Measurements from ENCODE around the gene CNOT3.

CNOT3 gene

DNA sequence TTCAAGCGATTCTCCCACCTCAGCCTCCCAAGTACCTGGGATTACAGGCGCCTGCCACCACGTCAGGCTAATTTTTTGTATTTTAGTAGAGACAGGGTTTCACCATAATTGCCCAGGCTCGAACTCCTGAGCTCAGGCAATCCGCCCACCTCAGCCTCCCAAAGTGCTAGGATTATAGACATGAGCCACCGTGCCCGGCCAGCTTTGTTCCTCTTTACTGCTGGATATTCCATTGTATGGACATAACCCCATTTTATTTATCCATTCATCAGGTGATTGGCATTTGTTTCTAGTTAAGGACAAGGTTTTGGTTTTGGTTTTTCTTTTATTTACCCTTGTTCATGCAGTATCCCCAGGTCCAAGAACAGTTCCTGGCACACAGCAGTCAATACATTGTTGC, 59.0 kb downstream of the CNOT3 start:
- DNase-seq: no peak

DNA sequence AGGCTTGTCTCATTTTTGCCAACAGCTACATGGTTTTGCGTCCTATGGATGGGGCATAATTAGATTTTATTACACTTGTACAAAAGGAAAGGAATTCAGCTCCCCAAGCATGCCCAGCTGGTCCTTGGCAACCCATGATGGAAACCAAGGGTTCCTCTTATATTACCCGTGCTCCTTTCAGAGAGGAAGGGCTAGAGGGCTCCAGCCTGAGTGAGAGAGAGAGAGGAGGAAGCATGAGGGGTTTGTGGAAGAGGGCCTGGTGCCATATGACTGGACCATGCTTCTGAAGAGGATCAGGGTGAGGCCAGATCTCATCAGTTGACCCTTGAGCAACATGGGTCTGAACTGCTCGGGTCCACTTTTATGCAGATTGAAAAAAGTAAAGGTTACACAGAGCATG, 59.6 kb downstream of the CNOT3 start:
- DNase-seq: no peak

DNA sequence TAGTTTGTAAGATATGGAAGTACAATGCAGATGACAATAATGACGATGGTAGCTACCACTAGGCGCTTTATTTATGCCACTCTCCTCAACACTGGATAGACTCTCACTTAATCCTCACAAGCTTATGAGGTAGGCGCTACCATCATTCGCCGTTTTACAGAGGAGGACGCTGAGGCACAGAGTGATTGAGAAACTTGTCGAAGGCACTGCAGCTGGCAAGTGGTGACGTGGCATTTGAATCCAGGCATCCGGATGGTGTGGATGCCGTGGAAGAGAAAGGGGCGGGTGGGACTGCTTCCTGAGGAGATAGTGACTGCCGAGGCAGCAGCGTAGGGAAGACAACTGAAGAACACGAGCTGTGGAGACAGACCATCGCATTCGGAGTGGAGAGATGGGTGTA, 61.8 kb downstream of the CNOT3 start:
- DNase-seq: no peak

DNA sequence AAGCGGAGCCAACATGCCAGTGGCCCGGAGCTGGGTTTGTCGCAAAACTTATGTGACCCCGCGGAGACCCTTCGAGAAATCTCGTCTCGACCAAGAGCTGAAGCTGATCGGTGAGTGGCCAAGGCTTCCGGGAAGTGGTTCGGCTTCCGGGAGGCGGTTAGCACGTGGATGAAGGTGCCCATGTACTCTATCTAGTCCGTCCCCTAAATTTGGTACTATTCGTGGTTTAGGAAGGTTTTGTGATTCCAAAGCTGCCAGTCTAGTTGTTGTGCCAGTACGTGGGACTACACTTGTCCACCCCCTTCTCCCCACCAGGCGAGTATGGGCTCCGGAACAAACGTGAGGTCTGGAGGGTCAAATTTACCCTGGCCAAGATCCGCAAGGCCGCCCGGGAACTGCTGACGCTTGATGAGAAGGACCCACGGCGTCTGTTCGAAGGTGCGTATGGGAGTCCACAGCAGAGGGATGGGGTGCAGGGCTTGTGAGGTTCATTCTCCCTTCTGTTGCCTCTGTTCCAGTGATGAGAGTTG, 63.7 kb downstream of the CNOT3 start:
- no peak for DNase-seq

DNA sequence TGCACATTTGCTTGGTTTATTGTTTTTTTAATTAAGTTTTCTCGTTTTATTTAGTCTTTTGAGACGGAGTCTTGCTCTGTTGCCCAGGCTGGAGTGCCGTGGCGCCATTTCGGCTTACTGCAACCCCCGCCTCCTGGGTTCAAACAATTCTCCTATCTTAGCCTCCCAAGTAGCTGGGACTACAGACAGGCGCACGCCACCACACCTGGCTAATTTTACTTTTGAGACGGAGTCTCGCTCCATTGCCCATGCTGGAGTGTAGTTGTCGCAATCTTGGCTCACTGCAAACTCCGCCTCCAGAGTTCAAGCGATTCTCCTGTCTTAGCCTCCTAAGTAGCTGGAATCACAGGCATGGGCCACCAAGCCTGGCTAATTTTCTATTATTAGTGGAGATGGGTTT, 64.4 kb downstream of the CNOT3 start:
- DNase-seq: no peak

DNA sequence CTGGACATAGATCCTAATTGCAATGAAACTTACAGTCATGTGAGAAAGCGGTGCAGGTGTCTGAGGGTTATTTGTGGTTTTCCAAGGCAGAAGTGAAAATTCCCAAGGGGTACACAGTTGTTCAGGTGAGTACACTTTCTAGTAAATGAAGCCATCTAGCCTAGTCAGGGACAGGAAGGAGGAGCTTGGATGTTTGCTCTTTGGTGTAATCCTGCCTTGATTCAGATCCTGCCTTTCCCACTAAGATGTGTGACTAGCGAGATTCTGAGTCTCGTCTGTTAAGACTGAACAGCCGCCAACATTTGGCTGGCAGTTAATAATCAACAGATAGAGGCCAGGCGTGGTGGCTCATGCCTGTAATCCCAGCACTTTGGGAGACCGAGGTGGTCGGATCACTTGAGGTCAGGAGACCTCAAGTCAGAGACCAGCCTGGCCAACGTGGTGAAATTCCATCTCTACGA, 65.6 kb downstream of the CNOT3 start:
- no peak for DNase-seq

DNA sequence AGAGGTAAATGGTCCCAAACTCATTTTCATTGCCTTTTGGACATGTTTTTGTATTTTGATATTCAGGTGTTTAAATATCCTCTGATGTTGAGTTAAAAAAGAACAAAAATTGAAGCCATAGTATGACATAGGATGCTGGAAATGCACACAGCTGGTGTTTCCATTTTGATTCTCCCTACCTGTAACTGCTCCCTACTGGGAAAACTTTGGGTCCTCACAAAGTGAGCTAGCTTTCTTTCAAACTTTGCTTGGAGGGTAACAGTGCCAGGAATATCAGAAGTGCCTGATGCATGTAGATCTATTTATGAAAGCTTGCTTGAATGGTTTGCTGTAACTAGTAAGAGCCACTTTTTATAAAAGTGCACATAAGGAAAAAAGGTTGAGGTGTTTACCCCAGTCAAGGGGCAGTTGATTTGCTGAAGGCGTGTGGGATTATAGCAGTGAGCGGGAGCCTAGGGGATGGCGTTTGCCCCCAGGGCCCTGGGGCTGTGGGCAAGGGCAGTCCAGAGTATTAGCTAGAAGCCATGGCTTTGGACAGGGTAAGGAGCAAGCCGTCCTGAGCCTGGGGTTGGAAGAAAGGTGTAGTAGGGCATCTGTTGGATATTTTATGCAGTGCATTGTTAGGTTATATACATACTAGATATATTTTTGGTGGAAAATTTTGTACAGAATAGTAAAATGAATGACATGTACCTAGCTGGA, 67.4 kb downstream of the CNOT3 start:
- no peak for DNase-seq
